ENCODE data around the gene GFY.

The GFY gene

GRCh38 chr19:49430678-49431329 is 5.6 kb downstream of the GFY start:
- H3K27ac ChIP-seq = no peak overlapping the region
- no peak for TF ChIP-seq CTCF (conservative IDR thresholded peaks at IDR 0.05)

GRCh38 chr19:49431330-49431749 is 6.2 kb downstream of the GFY start:
- no peak for TF ChIP-seq CTCF (conservative IDR thresholded peaks at IDR 0.05)
- no peak overlapping the region for H3K27ac ChIP-seq

- no peak for TF ChIP-seq CTCF (conservative IDR thresholded peaks at IDR 0.05)
Measured at GRCh38 chr19:49432141-49433073, 7.2 kb downstream of the GFY start.

GRCh38 chr19:49433240-49433901 is 8.2 kb downstream of the GFY start:
- no peak overlapping the region for H3K27ac ChIP-seq
- no peak for TF ChIP-seq CTCF (conservative IDR thresholded peaks at IDR 0.05)

More at GRCh38 chr19:49432141-49433073, 7.2 kb downstream of the GFY start:
- H3K27ac ChIP-seq = no peak overlapping the region

GRCh38 chr19:49434907-49435583 is 9.9 kb downstream of the GFY start:
- no peak overlapping the region for H3K27ac ChIP-seq
- no peak for TF ChIP-seq CTCF (conservative IDR thresholded peaks at IDR 0.05)

- no peak for TF ChIP-seq CTCF (conservative IDR thresholded peaks at IDR 0.05)
- H3K27ac ChIP-seq = no peak overlapping the region
Measured at GRCh38 chr19:49435670-49436069, 10.5 kb downstream of the GFY start.

All from VCaP (cell line).